ENCODE results near the gene KCTD18. TPM values are rescaled to one million over a fixed set of nuclear protein-coding genes. Genes with fewer than 3 reads are reported as not detected.

KCTD18 gene
- total RNA-seq, 1 experiment from 2014 or later = 19.6 TPM

DNA sequence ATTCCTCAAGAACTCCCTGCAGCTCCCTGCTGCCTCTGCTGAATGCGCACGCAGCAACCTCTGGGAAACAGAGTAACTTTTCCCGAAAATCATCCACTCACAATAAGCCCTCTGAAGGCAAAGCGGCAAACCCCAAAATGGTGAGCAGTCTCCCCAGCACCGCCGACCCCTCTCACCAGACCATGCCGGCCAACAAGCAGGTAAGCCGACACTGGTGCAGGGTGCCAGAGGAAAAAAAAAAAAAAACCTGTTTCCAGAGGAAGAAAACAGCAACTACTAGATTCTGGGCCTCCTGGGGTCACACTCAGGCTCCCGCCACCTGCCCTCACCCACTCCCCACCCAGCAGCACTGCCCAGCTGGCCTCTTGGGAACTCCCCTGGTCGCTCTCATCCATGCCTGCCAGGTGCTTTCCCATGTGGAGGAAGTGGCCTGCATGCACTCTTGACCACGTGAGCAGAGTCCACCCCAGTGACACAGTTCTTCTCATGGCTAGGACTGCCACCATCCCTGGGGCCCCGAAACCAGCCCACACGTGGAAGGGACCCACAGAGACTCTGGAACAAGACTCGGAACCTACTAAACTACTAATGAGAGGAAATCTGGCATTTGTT is 36.9 kb downstream of the KCTD18 start:
- Histone ChIP-seq H3K27me3 (ENCODE audit: insufficient read depth, low read depth) (no peaks in the 10 kb centered on the region), H3K4me1 (replicated peaks; ENCODE audit: insufficient read depth) (peaks cover 6% of the 10 kb centered on the region), H3K4me3 (no peak overlapping the region), H3K9me2 (ENCODE audit: insufficient read depth) (no peaks in the 10 kb centered on the region), H3K27ac (no peak overlapping the region), H3K4me2 (no peak overlapping the region), H3F3A (ENCODE audit: insufficient read depth, low read depth) (peaks cover 12% of the 10 kb centered on the region; the same call in 1 of the 2 replicates), H3K36me3 (ENCODE audit: low read depth) (peaks cover 22% of the 10 kb centered on the region), H2AFZ (no peak overlapping the region), H4K20me1 (ENCODE audit: insufficient read depth) (no peaks in the 10 kb centered on the region), H3K79me2 (ENCODE audit: low read depth) (no peaks in the 10 kb centered on the region), H3K9me3 (ENCODE audit: insufficient read depth, low read depth) (no peaks in the 10 kb centered on the region)
- BruUV-seq (replicated peaks) = no TSS peak
- TF ChIP-seq EZH2 (IDR thresholded peaks at IDR 0.05; ENCODE audit: low read depth) = no peak
- TF ChIP-seq, protein P1, sequence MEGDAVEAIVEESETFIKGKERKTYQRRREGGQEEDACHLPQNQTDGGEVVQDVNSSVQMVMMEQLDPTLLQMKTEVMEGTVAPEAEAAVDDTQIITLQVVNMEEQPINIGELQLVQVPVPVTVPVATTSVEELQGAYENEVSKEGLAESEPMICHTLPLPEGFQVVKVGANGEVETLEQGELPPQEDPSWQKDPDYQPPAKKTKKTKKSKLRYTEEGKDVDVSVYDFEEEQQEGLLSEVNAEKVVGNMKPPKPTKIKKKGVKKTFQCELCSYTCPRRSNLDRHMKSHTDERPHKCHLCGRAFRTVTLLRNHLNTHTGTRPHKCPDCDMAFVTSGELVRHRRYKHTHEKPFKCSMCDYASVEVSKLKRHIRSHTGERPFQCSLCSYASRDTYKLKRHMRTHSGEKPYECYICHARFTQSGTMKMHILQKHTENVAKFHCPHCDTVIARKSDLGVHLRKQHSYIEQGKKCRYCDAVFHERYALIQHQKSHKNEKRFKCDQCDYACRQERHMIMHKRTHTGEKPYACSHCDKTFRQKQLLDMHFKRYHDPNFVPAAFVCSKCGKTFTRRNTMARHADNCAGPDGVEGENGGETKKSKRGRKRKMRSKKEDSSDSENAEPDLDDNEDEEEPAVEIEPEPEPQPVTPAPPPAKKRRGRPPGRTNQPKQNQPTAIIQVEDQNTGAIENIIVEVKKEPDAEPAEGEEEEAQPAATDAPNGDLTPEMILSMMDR (conservative IDR thresholded peaks at IDR 0.05) = no peak
- DNase-seq = no peak
- POLR2A ChIA-PET (ENCODE audit: unreplicated experiment) = no interaction called here
- intact Hi-C loops (cut with micrococcal nuclease; ENCODE audit: unreplicated experiment) = no loop called here
- CTCF ChIA-PET = interaction anchor here (1.8 kb wide), 1 partner anchor 8 kb away, joined by 5 read pairs; no protein-coding TSS in a partner anchor

DNA sequence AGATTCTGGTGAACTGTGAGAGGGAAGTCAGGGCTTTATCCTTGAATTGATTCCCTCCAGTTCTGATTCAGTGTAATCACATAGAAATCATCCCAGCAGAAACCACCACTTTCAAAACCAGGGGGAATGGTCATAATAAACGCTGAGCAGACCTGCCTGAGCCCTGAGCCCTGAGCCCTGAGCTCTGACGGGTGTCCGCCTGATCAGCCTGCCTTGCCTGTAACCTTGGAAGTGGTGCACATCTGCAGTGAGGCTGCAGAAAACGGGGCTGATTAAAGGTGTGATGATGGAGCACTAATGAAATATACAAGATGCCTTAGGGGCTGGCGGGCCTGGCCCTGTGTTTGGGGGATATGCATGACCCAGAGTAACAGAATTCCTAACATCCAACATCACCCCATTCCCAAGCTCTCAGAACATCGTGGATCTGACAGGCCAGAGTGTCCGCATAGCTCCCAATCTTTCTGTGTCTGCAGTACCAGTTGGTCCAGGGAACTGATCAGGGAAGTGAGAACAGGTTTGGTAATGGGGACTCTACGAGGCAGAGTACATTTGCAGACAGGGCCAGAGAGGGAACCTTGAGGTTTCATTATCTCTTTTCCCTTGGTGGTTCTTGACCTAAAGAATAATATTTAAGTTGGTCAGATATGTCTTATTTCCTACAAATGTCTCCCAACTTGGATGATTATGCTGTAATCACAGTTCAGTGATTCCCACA is 37.8 kb downstream of the KCTD18 start:
- no peaks in the 10 kb centered on the region for H3K79me2 ChIP-seq (ENCODE audit: low read depth)
- intact Hi-C loops (cut with micrococcal nuclease; ENCODE audit: unreplicated experiment) = no loop called here
- peaks cover 17% of the 10 kb centered on the region for H3K36me3 ChIP-seq (ENCODE audit: low read depth)
- H3K27me3 ChIP-seq (ENCODE audit: insufficient read depth, low read depth) = no peaks in the 10 kb centered on the region
- POLR2A ChIA-PET (ENCODE audit: unreplicated experiment) = no interaction called here
- TF ChIP-seq EZH2 (IDR thresholded peaks at IDR 0.05; ENCODE audit: low read depth) = no peak
- TF ChIP-seq, protein P1 (conservative IDR thresholded peaks at IDR 0.05) = no peak
- no peaks in the 10 kb centered on the region for H3K9me3 ChIP-seq (ENCODE audit: insufficient read depth, low read depth)
- no peak overlapping the region for H2AFZ ChIP-seq
- CTCF ChIA-PET = interaction anchor here (1.8 kb wide), 1 partner anchor 9 kb away, joined by 5 read pairs; no protein-coding TSS in a partner anchor
- BruUV-seq (replicated peaks) = no TSS peak
- H3K4me2 ChIP-seq = no peak overlapping the region
- H3K27ac ChIP-seq = no peak overlapping the region
- H3K4me3 ChIP-seq = no peak overlapping the region
- peaks cover 5% of the 10 kb centered on the region; the same call in 1 of the 2 replicates for H3F3A ChIP-seq (ENCODE audit: insufficient read depth, low read depth)
- H3K4me1 ChIP-seq (replicated peaks; ENCODE audit: insufficient read depth) = no peaks in the 10 kb centered on the region
- H3K9me2 ChIP-seq (ENCODE audit: insufficient read depth) = no peaks in the 10 kb centered on the region
- DNase-seq = no peak
- no peaks in the 10 kb centered on the region for H4K20me1 ChIP-seq (ENCODE audit: insufficient read depth)

DNA sequence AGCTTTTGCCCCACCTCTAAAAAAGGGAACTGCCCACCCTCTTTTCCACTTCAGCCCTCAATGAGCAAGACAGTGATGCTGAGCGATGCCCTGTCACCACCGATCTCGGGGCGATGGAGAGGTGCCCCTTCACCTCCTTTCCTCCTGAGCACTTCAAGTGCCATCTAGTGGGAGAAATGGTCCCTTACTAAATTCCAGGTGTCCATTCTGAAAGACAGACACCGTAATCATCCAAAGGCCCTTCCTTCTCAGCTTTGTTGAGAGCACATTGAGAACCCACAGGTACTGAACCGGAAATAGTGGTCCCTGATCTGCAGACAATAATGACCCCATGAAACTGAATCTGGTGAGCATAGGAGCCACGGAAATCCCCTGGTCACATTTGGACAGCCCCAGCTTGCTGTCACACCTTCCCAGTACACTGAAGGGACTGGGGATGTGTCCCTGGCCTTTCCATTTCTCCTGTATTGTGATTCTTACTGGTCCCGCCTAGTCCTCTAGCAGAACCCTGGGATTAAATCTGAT is 38.5 kb downstream of the KCTD18 start:
- H3K27me3 ChIP-seq (ENCODE audit: insufficient read depth, low read depth) = no peaks in the 10 kb centered on the region
- no peak for TF ChIP-seq EZH2 (IDR thresholded peaks at IDR 0.05; ENCODE audit: low read depth)
- TF ChIP-seq, protein P1 (conservative IDR thresholded peaks at IDR 0.05) = peak; percentile 65
- DNase-seq = no peak
- H3K4me1 ChIP-seq (replicated peaks; ENCODE audit: insufficient read depth) = no peaks in the 10 kb centered on the region
- ChIA-PET CTCF (interaction anchor here (1.8 kb wide), 1 partner anchor 10 kb away, joined by 5 read pairs; no protein-coding TSS in a partner anchor), POLR2A (ENCODE audit: unreplicated experiment) (no interaction called here)
- no TSS peak for BruUV-seq (replicated peaks)
- no peaks in the 10 kb centered on the region; the same call in 1 of the 2 replicates for H3F3A ChIP-seq (ENCODE audit: insufficient read depth, low read depth)
- no peak overlapping the region for H3K4me3 ChIP-seq
- no peak overlapping the region for H2AFZ ChIP-seq
- H4K20me1 ChIP-seq (ENCODE audit: insufficient read depth) = no peaks in the 10 kb centered on the region
- no peaks in the 10 kb centered on the region for H3K9me2 ChIP-seq (ENCODE audit: insufficient read depth)
- no peak overlapping the region for H3K27ac ChIP-seq
- H3K79me2 ChIP-seq (ENCODE audit: low read depth) = no peaks in the 10 kb centered on the region
- H3K36me3 ChIP-seq (ENCODE audit: low read depth) = peaks cover 20% of the 10 kb centered on the region
- intact Hi-C loops (cut with micrococcal nuclease; ENCODE audit: unreplicated experiment) = no loop called here
- H3K9me3 ChIP-seq (ENCODE audit: insufficient read depth, low read depth) = no peaks in the 10 kb centered on the region
- H3K4me2 ChIP-seq = no peak overlapping the region
